ENCODE data around the gene MYO15A.

The MYO15A gene

DNA sequence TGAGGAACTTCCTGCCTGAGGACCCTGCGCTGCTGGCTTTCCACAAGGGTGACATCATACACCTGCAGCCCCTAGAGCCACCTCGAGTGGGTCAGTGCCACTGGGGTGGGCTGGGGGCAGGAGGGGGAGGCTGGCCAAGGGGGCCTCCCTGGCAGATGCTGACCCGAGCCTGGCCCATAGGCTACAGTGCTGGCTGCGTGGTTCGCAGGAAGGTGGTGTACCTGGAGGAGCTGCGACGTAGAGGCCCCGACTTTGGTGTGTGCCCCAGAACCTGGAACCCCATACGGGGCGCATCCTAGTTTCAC is 48.4 kb downstream of the MYO15A start:
- no peak for DNase-seq (ENCODE audit: low read depth, low spot score)

DNA sequence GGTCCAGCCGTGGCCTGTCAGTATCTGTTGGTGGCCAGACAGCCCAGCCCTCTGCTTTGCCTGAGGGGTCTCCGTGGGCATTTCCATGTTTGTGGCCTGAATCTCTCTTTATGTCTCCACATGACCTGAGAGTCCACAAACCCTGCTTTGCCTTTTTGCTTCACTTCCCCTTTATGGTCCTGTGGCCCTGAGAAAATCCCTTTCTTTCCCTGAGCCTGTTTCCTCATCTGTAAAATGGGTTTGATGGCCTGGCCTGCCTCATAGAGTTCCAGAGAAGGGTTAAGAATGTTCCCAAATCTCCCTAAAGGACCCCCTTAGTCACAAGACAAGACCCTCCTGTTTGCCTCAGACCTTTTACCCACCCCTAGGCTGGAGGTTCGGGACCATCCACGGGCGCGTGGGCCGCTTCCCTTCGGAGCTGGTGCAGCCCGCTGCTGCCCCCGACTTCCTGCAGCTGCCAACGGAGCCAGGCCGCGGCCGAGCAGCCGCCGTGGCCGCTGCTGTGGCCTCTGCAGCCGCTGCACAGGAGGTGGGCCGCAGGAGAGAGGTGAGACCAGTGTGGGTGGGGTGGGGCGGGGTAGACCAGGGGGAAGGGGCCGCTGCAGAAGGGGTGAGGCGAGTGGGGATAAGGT is 48.9 kb downstream of the MYO15A start:
- DNase-seq (ENCODE audit: low read depth, low spot score): no peak

DNA sequence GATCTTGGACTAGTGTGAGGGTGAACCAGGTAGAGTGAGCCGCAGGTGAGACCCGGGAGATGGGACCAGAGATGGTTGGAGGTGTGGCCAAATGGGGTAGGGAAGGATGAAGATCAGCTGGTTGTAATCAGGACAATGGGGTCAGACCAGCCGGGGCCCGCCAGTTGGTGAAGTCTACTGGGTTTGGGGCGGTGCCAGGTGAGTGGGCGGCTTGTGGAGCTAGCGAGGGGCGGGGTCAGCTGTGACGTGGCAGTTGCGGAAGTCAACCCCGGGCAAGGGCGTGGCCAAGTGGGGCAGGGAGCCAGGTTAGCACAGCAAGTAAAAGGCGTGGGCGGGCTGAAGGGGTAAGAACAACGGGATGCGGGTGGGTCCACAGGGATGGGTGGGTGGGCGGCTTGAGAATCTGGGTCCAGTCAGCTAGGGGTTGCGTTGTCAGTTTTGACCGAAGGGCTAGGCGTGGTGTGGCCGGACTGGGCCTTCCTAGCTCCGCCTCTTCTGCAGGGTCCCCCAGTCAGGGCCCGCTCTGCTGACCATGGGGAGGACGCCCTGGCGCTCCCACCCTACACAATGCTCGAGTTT is 49.6 kb downstream of the MYO15A start:
- peak; percentile 78 for DNase-seq (ENCODE audit: low read depth, low spot score)

DNA sequence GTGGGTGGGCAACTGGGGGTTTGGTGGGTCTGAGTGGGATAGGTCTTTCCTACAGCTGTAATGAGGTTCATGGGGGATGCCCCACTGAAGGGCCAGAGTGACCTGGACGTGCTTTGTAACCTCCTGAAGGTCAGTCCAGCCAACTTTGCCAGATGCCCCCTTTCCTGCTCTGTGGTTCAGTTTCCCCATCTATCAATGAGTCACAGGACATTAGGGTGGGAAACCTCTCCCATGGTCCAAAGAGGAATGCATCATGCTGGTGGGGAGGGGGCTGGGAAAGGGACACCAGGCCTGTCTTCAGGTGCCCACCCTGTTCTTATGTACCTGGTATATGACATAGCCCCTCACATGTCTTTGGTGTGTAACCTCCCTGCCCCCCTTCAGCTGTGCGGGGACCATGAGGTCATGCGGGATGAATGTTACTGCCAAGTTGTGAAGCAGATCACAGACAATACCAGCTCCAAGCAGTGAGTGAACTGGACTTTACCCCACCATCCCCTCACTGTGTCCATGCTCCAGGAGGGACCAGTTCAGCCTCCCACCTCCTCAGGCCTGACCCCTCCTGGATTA is 51.1 kb downstream of the MYO15A start:
- DNase-seq (ENCODE audit: low read depth, low spot score): no peak

DNA sequence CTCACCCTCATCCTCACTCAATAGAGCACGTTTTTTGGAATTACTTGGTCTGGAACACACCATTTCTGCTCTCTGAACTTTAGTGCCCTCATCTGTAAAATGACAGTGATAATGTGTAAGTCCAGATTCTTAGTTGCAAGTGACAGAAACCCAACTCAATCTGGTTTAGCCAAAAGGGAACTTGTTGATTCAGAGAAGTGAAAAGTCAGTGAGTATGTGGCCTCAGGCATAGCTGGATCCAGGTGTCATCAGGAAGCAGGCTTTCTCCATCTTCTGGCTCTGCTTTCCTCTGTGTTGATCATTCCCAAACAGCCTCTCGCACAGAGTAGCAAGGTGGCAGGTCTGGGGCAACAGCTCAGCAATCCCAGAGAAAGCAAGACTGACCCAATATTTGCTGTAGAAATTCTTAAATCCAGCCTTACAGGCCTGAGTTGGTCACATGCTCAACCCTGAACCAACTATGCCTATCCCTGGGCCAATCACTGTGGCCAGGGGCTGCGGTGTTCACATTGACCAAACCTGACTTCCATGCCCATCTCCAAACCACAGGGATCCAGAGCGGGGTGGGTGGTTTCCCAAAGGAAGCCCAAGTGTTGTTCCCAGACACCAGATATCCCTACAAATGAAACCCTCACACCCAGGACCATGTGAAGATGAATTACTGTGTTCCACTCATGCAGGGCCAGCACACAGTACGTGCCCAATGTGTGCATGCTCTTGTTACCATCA is 51.7 kb downstream of the MYO15A start:
- DNase-seq (ENCODE audit: low read depth, low spot score): no peak

DNA sequence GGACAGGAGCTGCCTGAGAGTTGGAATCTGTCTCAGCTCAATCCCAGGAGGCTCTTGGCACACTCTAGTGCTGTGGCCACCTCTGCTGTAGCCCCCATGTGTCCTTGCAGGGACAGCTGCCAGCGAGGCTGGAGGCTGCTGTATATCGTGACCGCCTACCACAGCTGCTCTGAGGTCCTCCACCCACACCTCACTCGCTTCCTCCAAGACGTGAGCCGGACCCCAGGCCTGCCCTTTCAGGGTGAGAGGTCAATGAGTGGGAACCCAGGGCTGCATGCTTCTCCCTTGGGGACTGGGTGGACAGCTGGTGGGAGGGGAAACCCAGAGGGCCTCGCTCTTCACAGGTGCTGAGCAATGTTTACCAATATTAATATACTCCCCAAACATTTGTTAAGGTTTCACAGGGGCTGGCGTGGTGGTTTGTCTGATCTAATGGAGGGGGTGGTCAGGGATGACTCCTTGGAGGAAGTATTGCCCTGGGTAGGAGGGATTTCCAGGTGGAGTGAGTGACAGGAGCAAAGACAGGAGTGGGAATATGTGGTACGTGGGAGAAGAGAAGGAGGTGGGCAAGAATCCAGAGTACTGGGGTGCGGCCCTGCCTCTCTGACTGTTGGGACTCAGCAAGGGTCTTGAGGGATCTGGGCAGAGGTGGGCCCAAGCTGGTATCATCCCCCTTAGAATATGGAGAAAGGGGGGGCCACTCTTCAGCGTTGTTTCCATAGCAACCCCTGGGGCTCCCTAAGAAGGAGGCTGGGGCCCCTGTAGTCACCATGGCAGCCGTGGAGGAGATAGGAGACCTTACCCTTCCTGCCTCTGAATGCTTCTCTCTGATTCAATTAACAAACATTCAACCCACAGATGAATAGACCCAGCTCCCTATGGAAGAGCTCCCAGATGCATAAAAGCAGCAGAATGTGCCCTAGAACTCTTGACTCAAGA is 52.9 kb downstream of the MYO15A start:
- no peak for DNase-seq (ENCODE audit: low read depth, low spot score)

DNA sequence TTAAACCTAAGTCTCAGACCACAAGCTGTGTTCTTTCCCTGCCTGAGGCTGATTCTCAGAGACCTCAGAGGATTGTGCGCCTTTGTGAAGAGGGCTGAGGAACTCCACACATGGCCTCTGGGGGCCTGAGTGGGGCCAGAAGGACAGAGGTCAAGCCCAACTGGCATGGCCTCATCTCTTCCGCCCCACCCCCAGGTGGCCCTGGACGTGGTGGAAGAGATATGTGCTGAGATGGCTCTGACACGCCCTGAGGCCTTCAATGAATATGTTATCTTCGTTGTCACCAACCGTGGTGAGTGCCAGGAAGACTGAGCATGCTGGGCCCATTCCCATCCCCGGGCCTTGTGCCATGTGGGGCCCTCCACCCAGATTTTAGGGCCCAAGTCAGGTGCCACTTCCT is 55.0 kb downstream of the MYO15A start:
- no peak for DNase-seq (ENCODE audit: low read depth, low spot score)

DNA sequence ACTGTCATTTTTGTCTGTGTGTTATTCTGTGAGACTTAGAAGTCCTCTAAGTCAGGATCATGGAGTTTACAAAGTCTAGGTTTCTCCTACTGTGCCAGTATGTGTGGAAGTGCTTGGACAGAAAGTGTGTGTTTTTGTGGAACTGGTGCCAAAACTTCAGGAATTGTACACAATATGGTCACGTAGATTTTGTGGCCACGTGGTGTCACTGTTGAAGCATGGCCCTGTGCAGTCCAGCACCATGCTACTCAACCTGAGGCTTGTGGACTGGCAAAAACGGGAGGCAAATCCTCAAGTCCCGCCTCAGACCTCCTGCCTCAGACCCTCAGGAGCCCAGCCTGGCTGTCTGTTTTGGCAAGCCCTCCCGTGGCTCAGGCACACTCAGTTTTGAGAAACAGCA is 58.3 kb downstream of the MYO15A start:
- no peak for DNase-seq (ENCODE audit: low read depth, low spot score)

DNA sequence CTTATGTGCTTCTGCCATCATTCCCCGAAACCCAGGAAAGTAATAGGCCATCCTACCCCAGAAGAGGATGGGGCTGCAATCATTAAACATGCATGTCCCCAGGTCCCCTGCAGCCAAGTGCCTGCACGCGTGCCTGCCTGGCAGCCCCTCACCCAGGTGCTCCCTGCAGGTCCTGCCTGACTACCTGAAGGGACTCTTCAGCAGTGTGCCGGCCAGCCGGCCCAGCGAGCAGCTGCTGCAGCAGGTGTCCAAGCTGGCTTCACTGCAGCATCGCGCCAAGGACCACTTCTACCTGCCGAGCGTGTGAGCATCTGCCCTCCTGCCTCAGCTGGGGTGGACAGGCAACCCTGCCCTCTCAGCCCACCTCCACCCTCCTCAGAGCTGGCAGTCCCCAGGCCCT is 58.9 kb downstream of the MYO15A start:
- no peak for DNase-seq (ENCODE audit: low read depth, low spot score)

DNA sequence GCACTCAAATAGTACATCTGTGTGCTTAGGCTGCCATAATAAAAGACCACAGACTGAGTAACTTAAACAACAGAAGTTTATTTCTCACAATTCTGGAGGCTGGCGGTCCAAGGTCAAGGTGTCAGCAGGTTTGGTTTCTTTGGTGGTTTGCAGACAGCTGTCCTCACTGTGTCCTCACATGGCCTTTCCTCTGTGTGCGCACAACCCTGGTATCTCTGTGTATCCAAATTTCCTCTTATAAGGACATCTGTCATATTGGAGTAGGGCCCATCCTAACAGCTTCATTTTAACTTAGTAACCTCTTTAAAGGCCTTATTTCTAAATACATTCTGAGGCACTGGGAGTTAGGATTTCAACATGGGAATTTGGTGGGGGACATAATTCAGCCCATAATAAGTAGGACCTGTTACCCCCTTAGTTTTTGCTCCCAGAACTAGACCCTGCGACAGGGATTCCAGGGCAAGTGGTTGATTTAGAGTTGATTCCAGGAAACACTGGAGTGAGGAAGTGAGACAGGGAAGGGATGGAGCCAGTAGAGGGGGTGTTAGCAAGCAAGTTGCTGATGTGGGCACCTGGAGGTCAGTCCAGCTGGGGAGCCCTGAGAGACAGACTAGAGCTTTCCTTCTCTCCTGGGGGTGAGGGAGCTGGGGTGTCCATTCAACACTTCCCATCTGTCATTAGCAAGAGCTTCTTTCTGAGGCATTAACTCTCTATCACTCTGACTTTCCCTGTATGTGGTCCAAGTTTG is 64.1 kb downstream of the MYO15A start:
- no peak for DNase-seq (ENCODE audit: low read depth, low spot score)

DNA sequence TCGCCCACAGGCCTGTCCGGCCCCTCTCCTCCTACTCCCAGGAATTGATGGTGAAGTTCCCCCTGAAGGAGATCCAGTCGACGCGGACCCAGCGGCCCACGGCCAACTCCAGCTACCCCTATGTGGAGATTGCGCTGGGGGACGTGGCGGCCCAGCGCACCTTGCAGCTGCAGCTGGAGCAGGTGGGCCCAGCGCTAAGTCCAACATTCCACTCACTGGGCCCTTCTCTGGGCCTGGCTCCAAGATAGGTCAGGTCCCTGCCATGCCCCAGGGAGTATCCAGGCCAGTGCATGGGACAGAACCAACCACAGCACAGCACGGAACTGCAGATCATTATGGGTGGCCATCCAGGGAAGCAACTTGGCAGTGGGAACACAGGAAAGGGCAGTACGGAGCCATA is 65.2 kb downstream of the MYO15A start:
- DNase-seq (ENCODE audit: low read depth, low spot score): no peak

DNA sequence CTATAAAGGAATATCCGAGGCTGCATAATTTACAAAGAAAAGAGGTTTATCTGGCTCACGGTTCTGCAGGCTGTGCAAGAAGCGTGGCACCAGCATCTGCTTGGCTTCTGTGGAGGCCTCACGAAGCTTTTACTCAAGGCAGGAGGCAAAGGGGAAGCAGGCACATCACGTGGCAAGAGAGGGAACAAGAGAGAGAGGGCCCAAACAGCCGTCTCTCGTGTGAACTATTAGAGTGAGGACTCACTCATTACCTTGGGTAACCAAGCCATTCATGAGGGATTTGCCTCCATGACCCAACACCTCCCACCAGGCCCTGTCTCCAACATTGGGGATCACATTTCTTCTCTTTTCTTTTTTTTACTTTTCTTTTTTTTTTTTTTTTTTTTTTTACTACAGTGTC is 67.6 kb downstream of the MYO15A start:
- no peak for DNase-seq (ENCODE audit: low read depth, low spot score)

DNA sequence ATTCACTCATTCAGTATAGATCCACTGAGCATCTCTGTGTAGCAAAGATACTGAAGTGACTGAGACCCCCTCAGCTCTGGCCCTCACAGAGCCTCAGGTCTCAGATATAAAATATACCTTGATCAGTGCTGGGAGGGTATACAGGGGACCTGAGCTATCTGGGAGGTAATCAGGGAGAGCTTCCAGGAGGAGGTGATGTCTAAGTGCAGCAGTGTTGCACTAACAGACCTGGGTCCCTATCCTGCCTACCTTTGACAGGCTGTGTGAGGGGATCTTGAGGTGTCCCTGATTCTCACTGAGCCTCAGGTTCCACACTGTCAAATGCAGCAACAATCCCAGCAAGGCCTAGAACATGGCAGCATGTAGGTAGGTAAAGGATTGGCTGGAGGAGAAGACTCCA is 68.6 kb downstream of the MYO15A start:
- DNase-seq (ENCODE audit: low read depth, low spot score): no peak

DNA sequence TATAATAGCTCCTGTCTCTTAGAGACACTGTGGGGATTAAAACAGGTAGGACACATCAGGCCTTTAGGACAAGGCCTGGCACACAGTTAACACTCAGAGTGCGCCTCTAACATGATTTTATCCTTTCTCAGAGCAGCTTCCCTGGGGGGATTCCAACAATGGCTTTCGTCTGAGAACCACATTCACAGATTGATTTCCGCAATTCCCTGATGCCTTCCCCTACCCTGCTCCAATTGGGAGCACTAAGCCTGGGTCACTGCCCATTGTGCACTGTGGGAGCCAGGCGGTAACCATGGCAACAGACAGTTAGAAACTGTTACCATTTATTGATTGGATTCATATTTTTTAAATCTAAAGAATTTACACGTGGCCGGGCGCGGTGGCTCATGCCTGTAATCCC is 69.2 kb downstream of the MYO15A start:
- no peak for DNase-seq (ENCODE audit: low read depth, low spot score)

DNA sequence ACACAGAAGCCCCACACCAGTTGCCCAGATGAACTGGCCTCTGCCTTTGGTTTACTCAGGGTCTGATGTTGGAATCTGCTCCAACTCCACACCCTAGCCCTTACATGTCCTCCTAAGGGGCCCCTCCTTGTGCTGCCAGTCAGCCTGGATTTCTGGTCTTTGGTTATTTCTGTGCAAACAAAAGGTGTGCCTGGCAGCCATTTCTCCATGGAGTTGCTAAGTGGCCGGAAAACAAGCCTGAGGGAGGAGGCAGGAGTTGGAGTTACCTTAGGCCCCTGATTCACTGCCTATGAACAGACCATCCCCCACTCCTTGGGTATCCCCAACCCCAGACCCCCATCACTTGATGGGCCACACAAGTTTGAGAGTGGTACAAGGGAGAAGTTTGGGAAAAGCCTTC is 70.6 kb downstream of the MYO15A start:
- no peak for DNase-seq (ENCODE audit: low read depth, low spot score)

DNA sequence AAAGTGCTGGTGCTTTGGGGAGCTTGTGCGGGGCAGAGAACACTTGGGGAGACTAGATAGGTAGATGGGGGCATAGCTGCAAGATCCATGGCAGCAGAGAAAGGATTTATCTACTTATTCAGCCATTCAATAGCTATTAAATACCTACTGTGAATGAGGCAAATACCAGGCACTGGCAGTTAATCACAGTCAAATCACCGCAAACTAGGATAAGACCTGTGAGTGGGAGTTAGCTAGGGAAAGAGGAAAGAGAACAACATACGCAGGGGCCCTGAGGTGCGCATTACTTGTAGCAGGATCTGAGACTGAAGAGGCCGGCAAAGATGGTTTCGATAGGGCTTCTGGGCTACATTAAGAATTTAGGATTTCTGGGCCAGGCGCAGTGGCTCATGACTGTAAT is 71.2 kb downstream of the MYO15A start:
- no peak for DNase-seq (ENCODE audit: low read depth, low spot score)

DNA sequence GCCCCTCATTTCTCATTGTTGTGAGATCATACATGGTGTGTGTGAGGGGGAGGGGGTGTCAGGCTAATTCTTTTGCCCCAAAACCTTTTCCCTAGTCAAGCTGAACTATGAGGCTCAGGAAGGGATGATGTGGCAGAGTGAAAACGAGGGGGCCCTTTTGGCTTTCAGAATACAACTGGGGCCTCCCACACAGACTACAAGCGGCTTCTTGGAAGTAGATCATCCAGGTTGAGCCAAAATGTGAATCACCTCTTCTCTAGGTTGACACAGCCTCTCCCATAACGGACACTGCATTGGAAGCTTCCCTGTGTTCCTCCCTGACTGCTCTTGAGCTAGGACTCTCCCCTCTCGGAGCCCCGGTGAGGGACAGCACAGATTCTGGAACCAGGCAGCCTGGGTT is 72.8 kb downstream of the MYO15A start:
- DNase-seq (ENCODE audit: low read depth, low spot score): no peak

DNA sequence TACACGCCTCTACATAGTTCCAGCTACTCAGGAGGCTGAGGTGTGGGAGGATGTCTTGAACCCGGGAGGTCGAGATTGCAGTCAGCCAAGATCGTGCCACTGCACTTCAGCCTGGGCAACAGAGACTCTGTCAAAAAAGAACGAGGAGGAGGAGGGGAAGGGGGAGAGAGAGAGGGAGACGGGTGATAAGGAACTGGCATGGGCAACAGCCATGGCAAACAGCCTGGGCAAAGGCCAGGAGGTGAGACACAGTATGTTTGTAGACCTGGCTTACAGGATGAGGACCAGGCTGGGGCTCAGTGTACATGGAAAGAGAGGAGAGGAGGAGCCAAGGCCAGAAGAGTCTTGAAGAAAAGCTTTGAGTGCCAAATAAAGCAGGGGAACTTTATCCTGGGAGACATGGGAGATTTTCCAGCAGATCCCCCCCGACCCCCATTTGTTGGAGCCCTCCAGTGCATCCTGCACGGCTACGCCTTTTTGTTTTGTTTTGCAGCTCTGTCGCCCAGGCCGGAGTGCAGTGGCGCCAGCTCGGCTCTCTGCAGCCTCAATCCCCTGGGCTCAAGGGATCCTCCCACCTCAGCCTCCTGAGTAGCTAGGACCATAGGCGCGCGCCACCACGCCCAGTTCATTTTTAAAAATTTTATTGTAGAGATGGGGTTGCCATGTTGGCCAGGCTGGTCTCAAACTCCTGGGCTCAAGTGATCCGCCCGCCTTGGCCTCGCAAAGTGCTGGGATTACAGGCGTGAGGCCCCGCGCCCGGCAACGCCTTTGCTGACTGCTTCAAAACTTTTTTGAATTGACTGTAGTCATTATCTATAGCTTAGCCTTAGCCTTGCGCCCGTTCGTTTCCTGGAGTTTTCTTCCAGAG is 73.8 kb downstream of the MYO15A start:
- no peak for DNase-seq (ENCODE audit: low read depth, low spot score)

DNA sequence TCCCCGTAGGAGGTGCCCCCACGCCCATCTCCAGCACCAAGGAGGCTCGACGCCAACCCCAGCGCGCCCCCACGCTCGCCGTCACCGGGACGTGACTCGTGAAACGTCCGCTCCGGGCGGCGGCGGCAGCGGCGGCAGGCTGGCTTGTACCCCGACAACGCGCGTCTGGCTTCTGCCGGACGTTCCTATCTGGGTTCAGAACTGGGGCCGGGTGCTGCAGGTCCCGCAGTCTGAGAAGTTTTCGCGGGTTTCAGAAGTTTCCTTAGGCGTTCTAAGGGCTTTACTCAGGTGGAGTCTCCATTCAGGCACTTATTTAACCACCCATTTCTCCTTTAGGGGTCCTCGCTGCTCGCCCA is 74.4 kb downstream of the MYO15A start:
- peak; percentile 61 for DNase-seq (ENCODE audit: low read depth, low spot score)

DNA sequence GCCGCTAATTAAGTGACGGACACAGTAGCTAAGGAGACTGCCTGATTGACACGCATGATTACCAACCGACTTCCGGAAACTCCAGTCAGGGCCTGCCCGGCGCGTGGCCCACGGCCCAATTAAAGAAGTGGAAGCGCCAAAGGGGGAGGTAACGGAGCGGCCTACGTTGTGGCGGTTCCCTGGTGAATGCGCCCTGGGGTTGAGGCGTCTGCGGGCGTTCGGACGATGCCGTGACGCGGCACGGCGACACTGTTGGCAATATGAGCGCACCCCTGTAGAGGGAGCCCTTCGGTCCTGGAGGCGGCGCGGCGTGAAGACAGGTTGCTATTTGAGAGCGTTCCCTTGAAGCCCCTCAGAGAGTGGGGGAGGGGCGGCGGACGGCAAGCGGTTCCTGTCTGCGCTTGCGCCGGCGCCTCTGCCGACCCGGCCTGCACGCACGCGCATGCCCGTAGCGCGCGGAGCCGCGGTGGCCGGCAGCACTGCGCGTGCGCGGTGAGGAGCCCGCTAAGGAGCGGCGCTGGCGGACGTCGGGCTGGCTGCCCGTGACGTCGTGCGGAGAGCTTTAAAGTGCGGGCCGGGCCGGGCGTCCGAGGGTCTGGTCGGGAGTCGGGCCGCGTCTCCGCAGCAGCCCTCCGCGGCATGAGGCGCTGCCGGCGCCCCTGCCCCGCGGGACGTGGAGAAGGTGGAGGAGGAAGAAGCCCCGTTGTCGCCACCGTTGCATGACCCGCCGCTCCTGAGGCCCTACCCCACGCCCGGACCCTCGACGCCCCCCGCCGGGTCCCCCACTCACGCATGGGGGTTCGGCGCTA is 75.0 kb downstream of the MYO15A start, which contains the start of gene ALKBH5:
ALKBH5 (plus strand) TSS at position 495 of the 809 bp plus-strand sequence. CDS start 416 bp downstream, outside the sequence.
- peak; percentile 94 for DNase-seq (ENCODE audit: low read depth, low spot score)
